HCT116 (cell line): ENCODE measurements around the gene KCNRG.
"Not testable (repeated sequence)": the region's sequence is repeated elsewhere in the genome, so short reads cannot be mapped to it uniquely, and the experiment has no call there.

Source experiments
- CBX3 ChIP-seq: IDR thresholded peaks from 2 replicates; pipeline ENCODE4 v1.6.1; 2012; ENCODE audit warnings: low read depth
- CEBPB ChIP-seq: IDR thresholded peaks from 2 replicates; pipeline ENCODE4 v1.6.1; 2012; ENCODE audit warnings: low read depth
- CTCF ChIP-seq, 3 experiments: fragments of 200-600 bp in 1 of 3; sonication (generic) in 1 of 3; IDR thresholded peaks in 2 of 3; conservative IDR thresholded peaks in 1 of 3; 2 replicates each; pipeline ENCODE4 v1.5.1; 2012 to 2017; ENCODE audit warnings: low read depth in 2 of 3, low read length in 2 of 3, antibody characterized with exemption in 1 of 3, borderline replicate concordance in 1 of 3, control low read depth in 1 of 3, mild to moderate bottlenecking in 1 of 3, mixed read lengths in 1 of 3, mixed run types in 1 of 3, moderate library complexity in 1 of 3; ENCODE audit not compliant: insufficient read depth in 1 of 3
- EZH2 ChIP-seq: fragments of 200-600 bp; sonication (generic); IDR thresholded peaks from 2 replicates; pipeline ENCODE4 v1.6.1; 2017; ENCODE audit warnings: antibody characterized with exemption, mixed run types
- JUND ChIP-seq: IDR thresholded peaks from 2 replicates; pipeline ENCODE4 v1.6.1; 2012
- POLR2A ChIP-seq: IDR thresholded peaks from 2 replicates; pipeline ENCODE4 v1.7.0; 2011; ENCODE audit warnings: borderline replicate concordance; ENCODE audit not compliant: insufficient read depth, insufficient read length; ENCODE audit errors: extremely low read depth
- REST ChIP-seq: IDR thresholded peaks from 2 replicates; pipeline ENCODE4 v1.6.1; 2012; ENCODE audit warnings: low read depth
- TCF7L2 ChIP-seq: IDR thresholded peaks from 2 replicates; pipeline ENCODE4 v1.7.0; 2011; ENCODE audit warnings: borderline replicate concordance, inconsistent platforms; ENCODE audit not compliant: insufficient read depth, insufficient read length; ENCODE audit errors: extremely low read depth
- ZFX ChIP-seq: fragments of 450-650 bp; IDR thresholded peaks from 2 replicates; pipeline ENCODE4 v1.6.1; 2017

GRCh38 chr13:49990612-49991011 is 24.6 kb upstream of the KCNRG start:
- not testable (repeated sequence) for TF ChIP-seq CTCF (IDR thresholded peaks at IDR 0.05 in 2 of 3, conservative IDR thresholded peaks at IDR 0.05 in 1 of 3; ENCODE audit: borderline replicate concordance in 1 of 3, insufficient read depth in 1 of 3, low read depth in 2 of 3, low read length in 2 of 3); EZH2; JUND; REST; CBX3; TCF7L2; ZFX; CEBPB; POLR2A
